HG02870 (cell line): Measurements from ENCODE around the gene ODAM.
"Not testable (repeated sequence)": the region's sequence is repeated elsewhere in the genome, so short reads cannot be mapped to it uniquely, and the experiment has no call there.

Experiments used
- ATAC-seq: cut with Tn5 transposase; IDR thresholded peaks from one replicate; pipeline ENCODE4 v1.9.1; 2021; ENCODE audit warnings: mild to moderate bottlenecking, moderate library complexity; ENCODE audit not compliant: unreplicated experiment

The ODAM gene

GRCh38 chr4:70195425-70195824 is at the start of gene ODAM:
Gene ODAM, plus strand, starts transcription at chr4:70195725. Its CDS starts 819 bp downstream, at chr4:70196544.
- ATAC-seq: no peak

GRCh38 chr4:70151271-70151670 is 44.3 kb upstream of the ODAM start:
- no peak for ATAC-seq

- no peak for ATAC-seq
Measured at GRCh38 chr4:70152088-70152487, 43.4 kb upstream of the ODAM start.

- no peak for ATAC-seq
Measured at GRCh38 chr4:70153937-70154336, 41.6 kb upstream of the ODAM start, which contains the start of gene PRR27. Gene PRR27, plus strand, starts transcription at chr4:70154237. Its CDS starts 139 bp downstream, at chr4:70154376.

GRCh38 chr4:70158576-70158975 is 36.9 kb upstream of the ODAM start:
- ATAC-seq: no peak

GRCh38 chr4:70177090-70177489 is 18.4 kb upstream of the ODAM start:
- ATAC-seq: no peak

- no peak for ATAC-seq
Measured at GRCh38 chr4:70178075-70178660, 17.4 kb upstream of the ODAM start.

- no peak for ATAC-seq
Measured at GRCh38 chr4:70179811-70180210, 15.7 kb upstream of the ODAM start.

GRCh38 chr4:70181864-70182263 is 13.7 kb upstream of the ODAM start:
- ATAC-seq: no peak

- no peak for ATAC-seq
Measured at GRCh38 chr4:70182517-70183167, 12.9 kb upstream of the ODAM start.

GRCh38 chr4:70183168-70183939 is 12.2 kb upstream of the ODAM start:
- peak; percentile 85 for ATAC-seq

GRCh38 chr4:70183940-70184246 is 11.6 kb upstream of the ODAM start:
- ATAC-seq: no peak

GRCh38 chr4:70187216-70187615 is 8.3 kb upstream of the ODAM start:
- no peak for ATAC-seq

GRCh38 chr4:70190579-70190978 is 4.9 kb upstream of the ODAM start:
- no peak for ATAC-seq

- no peak for ATAC-seq
Measured at GRCh38 chr4:70191647-70192046, 3.9 kb upstream of the ODAM start.

GRCh38 chr4:70192895-70193294 is 2.6 kb upstream of the ODAM start:
- ATAC-seq: no peak

GRCh38 chr4:70196857-70197256 is 1.3 kb downstream of the ODAM start:
- no peak for ATAC-seq

GRCh38 chr4:70197842-70198241 is 2.3 kb downstream of the ODAM start:
- no peak for ATAC-seq

GRCh38 chr4:70203601-70204000 is 8.1 kb downstream of the ODAM start:
- ATAC-seq: no peak

GRCh38 chr4:70212752-70213151 is 17.2 kb downstream of the ODAM start:
- not testable (repeated sequence) for ATAC-seq

GRCh38 chr4:70216109-70216508 is 20.6 kb downstream of the ODAM start:
- not testable (repeated sequence) for ATAC-seq

GRCh38 chr4:70216550-70216949 is 21.0 kb downstream of the ODAM start:
- not testable (repeated sequence) for ATAC-seq
